22Rv1 (cell line): ENCODE data around the gene ARIH1.

ENCODE experiments used
- H3K27ac ChIP-seq: fragments of 450-650 bp; 2 replicates; pipeline ENCODE4 v1.5.1; 2017
- CTCF ChIP-seq: fragments of 450-650 bp; IDR thresholded peaks from 2 replicates; pipeline ENCODE4 v1.5.1; 2017; ENCODE audit warnings: mild to moderate bottlenecking
- ZFX ChIP-seq: fragments of 450-650 bp; IDR thresholded peaks from 2 replicates; pipeline ENCODE4 v1.6.1; 2017; ENCODE audit warnings: antibody characterized with exemption, borderline replicate concordance

ARIH1 gene

GRCh38 chr15:72496783-72497182 lies 22.7 kb downstream of the ARIH1 start:
- TF ChIP-seq CTCF (no peak), ZFX (no peak)
- H3K27ac ChIP-seq = no peak overlapping the region

GRCh38 chr15:72497402-72497801 lies 23.3 kb downstream of the ARIH1 start:
- no peak overlapping the region for H3K27ac ChIP-seq
- TF ChIP-seq CTCF (no peak), ZFX (no peak)

- no peak for TF ChIP-seq ZFX
- TF ChIP-seq CTCF = no peak
- no peak overlapping the region for H3K27ac ChIP-seq
Observed at GRCh38 chr15:72502220-72502809, 28.2 kb downstream of the ARIH1 start.

- TF ChIP-seq CTCF (no peak), ZFX (no peak)
Observed at GRCh38 chr15:72503147-72503546, 29.0 kb downstream of the ARIH1 start.

GRCh38 chr15:72507402-72508092 lies 33.4 kb downstream of the ARIH1 start:
- H3K27ac ChIP-seq = no peak overlapping the region
- no peak for TF ChIP-seq ZFX
- no peak for TF ChIP-seq CTCF

More at GRCh38 chr15:72503147-72503546, 29.0 kb downstream of the ARIH1 start:
- no peak overlapping the region for H3K27ac ChIP-seq

- H3K27ac ChIP-seq = no peak overlapping the region
- no peak for TF ChIP-seq CTCF
- TF ChIP-seq ZFX = no peak
Observed at GRCh38 chr15:72509484-72509883, 35.4 kb downstream of the ARIH1 start.

GRCh38 chr15:72511536-72511935 lies 37.4 kb downstream of the ARIH1 start:
- no peak for TF ChIP-seq CTCF
- no peak for TF ChIP-seq ZFX
- no peak overlapping the region for H3K27ac ChIP-seq
